Stimulated activated naive B cell treated with anti-CD40 and anti-IgM and Interleukin-4, amounts not matched to agents 10 μg/mL and 1 μg/mL and 100 μg/mL, for 72 hours (primary cell): ENCODE measurements around the gene FRK.
A peak's percentile ranks its signal among the peaks of the same experiment; 100 is the strongest.

Experiments used
- ATAC-seq, 2 donors: fragments of 150-1000 bp; cut with Tn5 transposase; replicated peaks; 2 replicates each; pipeline ENCODE4 v1.10.0; 2021; ENCODE audit warnings: moderate library complexity in 1 of 2
- DNase-seq: peaks from one replicate; pipeline ENCODE4 v3.0.0; 2021
- H3K27ac Mint-ChIP-seq: one replicate; pipeline ENCODE4 v1.8.0; 2022; ENCODE audit warnings: mild to moderate bottlenecking, mixed read lengths
- H3K27me3 Mint-ChIP-seq, 2 donors: one replicate each; pipeline ENCODE4 v1.8.0; 2022; ENCODE audit warnings: mixed read lengths in 2 of 2
- H3K36me3 Mint-ChIP-seq, 2 donors: one replicate each; pipeline ENCODE4 v1.8.0; 2022; ENCODE audit warnings: mixed read lengths in 2 of 2, mild to moderate bottlenecking in 1 of 2
- H3K4me1 Mint-ChIP-seq, 2 donors: one replicate each; pipeline ENCODE4 v1.8.0; 2022; ENCODE audit warnings: mixed read lengths in 2 of 2, mild to moderate bottlenecking in 1 of 2
- H3K4me3 Mint-ChIP-seq, 2 donors: one replicate each; pipeline ENCODE4 v1.8.0; 2022; ENCODE audit warnings: mild to moderate bottlenecking in 2 of 2, mixed read lengths in 2 of 2, moderate library complexity in 1 of 2
- H3K9me3 Mint-ChIP-seq, 2 donors: one replicate each; pipeline ENCODE4 v1.8.0; 2022; ENCODE audit warnings: mixed read lengths in 2 of 2, mild to moderate bottlenecking in 1 of 2

The FRK gene

GRCh38 chr6:116015983-116016382 is 44.7 kb downstream of the FRK start:
- no peaks in the 10 kb centered on the region for H3K27me3 Mint-ChIP-seq
- peaks cover 4 to 10% of the 10 kb centered on the region in 2 donors for H3K36me3 Mint-ChIP-seq
- no peak overlapping the region for H3K4me3 Mint-ChIP-seq
- no peak overlapping the region for H3K27ac Mint-ChIP-seq
- H3K9me3 Mint-ChIP-seq, result peaks cover 0 to 2% of the 10 kb centered on the region in 2 donors
- ATAC-seq (no peak), DNase-seq (no peak)
- peaks cover 43 to 69% of the 10 kb centered on the region in 2 donors for H3K4me1 Mint-ChIP-seq

GRCh38 chr6:116015561-116015960 is 45.1 kb downstream of the FRK start:
- H3K27ac Mint-ChIP-seq, result no peak overlapping the region
- peaks cover 3 to 10% of the 10 kb centered on the region in 2 donors for H3K36me3 Mint-ChIP-seq
- H3K4me1 Mint-ChIP-seq, result peaks cover 42 to 67% of the 10 kb centered on the region in 2 donors
- ATAC-seq, result no peak
- H3K9me3 Mint-ChIP-seq, result peaks cover 0 to 2% of the 10 kb centered on the region in 2 donors
- H3K27me3 Mint-ChIP-seq, result no peaks in the 10 kb centered on the region
- H3K4me3 Mint-ChIP-seq, result no peak overlapping the region
- no peak for DNase-seq

GRCh38 chr6:116012951-116013350 is 47.7 kb downstream of the FRK start:
- Mint-ChIP-seq H3K9me3 (peaks cover 0 to 2% of the 10 kb centered on the region in 2 donors), H3K4me1 (peaks cover 37 to 57% of the 10 kb centered on the region in 2 donors), H3K27ac (no peak overlapping the region), H3K27me3 (no peaks in the 10 kb centered on the region), H3K4me3 (no peak overlapping the region), H3K36me3 (peaks cover 0 to 10% of the 10 kb centered on the region in 2 donors)
- ATAC-seq (no peak), DNase-seq (no peak)

GRCh38 chr6:116012471-116012949 is 48.2 kb downstream of the FRK start:
- Mint-ChIP-seq H3K27ac (no peak overlapping the region), H3K36me3 (peaks cover 0 to 10% of the 10 kb centered on the region in 2 donors), H3K4me1 (peaks cover 33 to 53% of the 10 kb centered on the region in 2 donors), H3K27me3 (no peaks in the 10 kb centered on the region), H3K9me3 (peaks cover 0 to 2% of the 10 kb centered on the region in 2 donors), H3K4me3 (no peak overlapping the region)
- DNase-seq (no peak), ATAC-seq (no peak)

- ATAC-seq (peak; percentile 74 to 86), DNase-seq (peak; percentile 23)
- H3K27ac Mint-ChIP-seq, result no peak overlapping the region
- H3K4me3 Mint-ChIP-seq, result no peak overlapping the region
- peaks cover 0 to 10% of the 10 kb centered on the region in 2 donors for H3K36me3 Mint-ChIP-seq
- H3K4me1 Mint-ChIP-seq, result peaks cover 24 to 43% of the 10 kb centered on the region in 2 donors
- H3K9me3 Mint-ChIP-seq, result peaks cover 0 to 2% of the 10 kb centered on the region in 2 donors
- no peaks in the 10 kb centered on the region for H3K27me3 Mint-ChIP-seq
Observed at GRCh38 chr6:116011520-116011919, 49.2 kb downstream of the FRK start.

GRCh38 chr6:116010790-116011401 is 49.8 kb downstream of the FRK start:
- Mint-ChIP-seq H3K9me3 (peaks cover 0 to 2% of the 10 kb centered on the region in 2 donors), H3K4me3 (no peak overlapping the region), H3K36me3 (peaks cover 0 to 10% of the 10 kb centered on the region in 2 donors), H3K4me1 (peaks cover 24 to 39% of the 10 kb centered on the region in 2 donors), H3K27ac (no peak overlapping the region), H3K27me3 (no peaks in the 10 kb centered on the region)
- ATAC-seq (peak; percentile 40 to 50), DNase-seq (peak; percentile 43)

GRCh38 chr6:116010386-116010785 is 50.3 kb downstream of the FRK start:
- DNase-seq, result no peak
- H3K9me3 Mint-ChIP-seq, result peaks cover 0 to 2% of the 10 kb centered on the region in 2 donors
- no peak overlapping the region for H3K27ac Mint-ChIP-seq
- H3K4me3 Mint-ChIP-seq, result no peak overlapping the region
- peaks cover 20 to 33% of the 10 kb centered on the region in 2 donors for H3K4me1 Mint-ChIP-seq
- ATAC-seq, result no peak
- H3K36me3 Mint-ChIP-seq, result peaks cover 0 to 8% of the 10 kb centered on the region in 2 donors
- no peaks in the 10 kb centered on the region for H3K27me3 Mint-ChIP-seq

GRCh38 chr6:116008470-116009243 is 52.0 kb downstream of the FRK start:
- Mint-ChIP-seq H3K4me3 (peak overlapping the region in 1 of 2 donors; percentile 2), H3K4me1 (peaks cover 15 to 29% of the 10 kb centered on the region in 2 donors), H3K9me3 (no peaks in the 10 kb centered on the region), H3K36me3 (no peaks in the 10 kb centered on the region), H3K27ac (peak overlapping the region; percentile 66), H3K27me3 (no peaks in the 10 kb centered on the region)
- DNase-seq (peak; percentile 20), ATAC-seq (peak; percentile 73 to 87)

- H3K27ac Mint-ChIP-seq, result no peak overlapping the region
- no peak overlapping the region for H3K4me3 Mint-ChIP-seq
- H3K36me3 Mint-ChIP-seq, result no peaks in the 10 kb centered on the region
- no peaks in the 10 kb centered on the region for H3K9me3 Mint-ChIP-seq
- no peak for ATAC-seq
- H3K27me3 Mint-ChIP-seq, result peaks cover 0 to 5% of the 10 kb centered on the region in 2 donors
- peaks cover 6 to 9% of the 10 kb centered on the region in 2 donors for H3K4me1 Mint-ChIP-seq
- DNase-seq, result no peak
Observed at GRCh38 chr6:116004841-116005815, 55.6 kb downstream of the FRK start.

GRCh38 chr6:116003668-116004067 is 57.0 kb downstream of the FRK start:
- Mint-ChIP-seq H3K27me3 (peaks cover 0 to 5% of the 10 kb centered on the region in 2 donors), H3K4me3 (no peak overlapping the region), H3K4me1 (peaks cover 2 to 3% of the 10 kb centered on the region in 2 donors), H3K36me3 (no peaks in the 10 kb centered on the region), H3K27ac (no peak overlapping the region), H3K9me3 (no peaks in the 10 kb centered on the region)
- ATAC-seq (no peak), DNase-seq (no peak)

- Mint-ChIP-seq H3K4me3 (no peak overlapping the region), H3K27me3 (peaks cover 5 to 11% of the 10 kb centered on the region in 2 donors), H3K36me3 (no peaks in the 10 kb centered on the region), H3K9me3 (no peaks in the 10 kb centered on the region), H3K4me1 (no peaks in the 10 kb centered on the region), H3K27ac (no peak overlapping the region)
- DNase-seq, result no peak
- no peak for ATAC-seq
Observed at GRCh38 chr6:116002756-116003155, 57.9 kb downstream of the FRK start.

GRCh38 chr6:115999235-115999634 is 61.5 kb downstream of the FRK start:
- Mint-ChIP-seq H3K4me1 (no peaks in the 10 kb centered on the region), H3K36me3 (no peaks in the 10 kb centered on the region), H3K27me3 (peaks cover 10 to 25% of the 10 kb centered on the region in 2 donors), H3K4me3 (no peak overlapping the region), H3K9me3 (no peaks in the 10 kb centered on the region), H3K27ac (no peak overlapping the region)
- no peak for DNase-seq
- no peak for ATAC-seq

GRCh38 chr6:115997990-115998585 is 62.6 kb downstream of the FRK start:
- Mint-ChIP-seq H3K4me1 (no peaks in the 10 kb centered on the region), H3K4me3 (no peak overlapping the region), H3K9me3 (no peaks in the 10 kb centered on the region), H3K36me3 (no peaks in the 10 kb centered on the region), H3K27me3 (peaks cover 13 to 26% of the 10 kb centered on the region in 2 donors), H3K27ac (no peak overlapping the region)
- DNase-seq (no peak), ATAC-seq (no peak)
